Stimulated activated CD8-positive, alpha-beta memory T cell treated with anti-CD3 and anti-CD28 coated beads, Interleukin-4, amount 100 ng/mL, for 1 hour (primary cell): ENCODE results near the gene P4HB.

Experiments used
- DNase-seq, 2 donors: peaks; one replicate each; pipeline ENCODE4 v3.0.0-alpha.2; 2020; ENCODE audit warnings: low read depth in 2 of 2, low spot score in 1 of 2

P4HB gene

DNA sequence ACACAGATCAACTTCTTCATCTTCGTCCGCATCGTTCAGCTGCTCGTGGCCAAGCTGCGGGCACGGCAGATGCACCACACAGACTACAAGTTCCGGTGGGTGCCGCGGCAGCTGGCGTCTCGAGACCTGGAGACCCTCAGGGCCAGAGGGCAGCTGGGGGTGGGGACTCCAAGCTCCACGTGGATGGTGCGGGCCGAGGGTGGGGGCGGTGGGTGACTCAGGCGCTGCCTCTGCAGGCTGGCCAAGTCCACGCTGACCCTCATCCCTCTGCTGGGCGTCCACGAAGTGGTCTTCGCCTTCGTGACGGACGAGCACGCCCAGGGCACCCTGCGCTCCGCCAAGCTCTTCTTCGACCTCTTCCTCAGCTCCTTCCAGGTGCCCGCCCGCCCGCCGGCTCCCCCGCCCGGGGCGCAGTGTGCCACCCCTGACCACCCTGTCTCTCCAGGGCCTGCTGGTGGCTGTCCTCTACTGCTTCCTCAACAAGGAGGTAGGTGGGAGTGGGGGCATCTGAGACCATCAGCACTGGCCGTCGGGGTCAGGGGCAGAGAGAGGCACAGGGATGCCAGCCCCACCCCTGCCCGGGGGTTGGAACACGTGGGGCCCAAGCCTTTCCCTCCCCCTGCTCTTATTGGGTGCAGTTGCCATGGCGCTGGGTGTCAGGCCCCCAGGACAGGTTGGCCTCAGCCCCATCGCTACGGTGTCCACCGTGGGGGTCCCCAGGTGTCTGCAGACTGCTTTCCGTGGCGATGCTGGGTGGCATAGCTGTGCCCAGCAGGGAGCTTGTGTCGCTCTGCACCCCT lies 47.6 kb downstream of the P4HB start:
- DNase-seq: no peak

DNA sequence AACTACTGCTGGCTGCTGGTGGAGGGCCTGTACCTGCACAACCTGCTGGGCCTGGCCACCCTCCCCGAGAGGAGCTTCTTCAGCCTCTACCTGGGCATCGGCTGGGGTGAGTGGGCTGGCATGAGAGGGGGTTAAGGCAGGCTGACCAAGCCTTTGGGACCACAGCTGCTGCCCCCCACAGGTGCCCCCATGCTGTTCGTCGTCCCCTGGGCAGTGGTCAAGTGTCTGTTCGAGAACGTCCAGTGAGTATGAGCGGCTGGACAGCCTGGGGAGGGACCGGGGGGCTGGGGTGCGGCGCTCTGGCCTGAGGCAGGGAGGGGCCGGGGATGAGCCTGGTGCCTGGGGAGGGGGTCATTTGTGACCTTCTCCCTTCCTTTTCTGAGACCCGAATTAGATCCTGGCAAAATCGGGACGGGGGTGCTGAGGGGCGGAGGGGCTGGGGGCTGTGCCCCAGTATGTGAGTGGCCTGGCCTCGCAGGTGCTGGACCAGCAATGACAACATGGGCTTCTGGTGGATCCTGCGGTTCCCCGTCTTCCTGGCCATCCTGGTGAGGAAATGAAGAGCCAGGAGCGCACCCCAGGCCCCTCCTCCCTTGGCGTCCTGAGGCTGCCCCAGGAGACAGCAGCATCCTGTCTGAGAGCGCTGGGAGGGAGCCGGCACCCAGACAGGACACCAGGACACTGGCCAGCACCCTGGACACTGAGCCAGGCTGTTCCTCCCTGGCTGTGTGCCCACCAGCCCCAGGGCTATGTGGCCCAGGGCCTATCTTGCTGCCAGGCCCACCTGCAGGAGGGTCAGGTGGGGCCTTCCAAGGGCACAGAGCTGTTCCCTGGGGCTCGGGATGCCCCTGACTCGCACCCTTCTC lies 48.4 kb downstream of the P4HB start:
- no peak for DNase-seq

DNA sequence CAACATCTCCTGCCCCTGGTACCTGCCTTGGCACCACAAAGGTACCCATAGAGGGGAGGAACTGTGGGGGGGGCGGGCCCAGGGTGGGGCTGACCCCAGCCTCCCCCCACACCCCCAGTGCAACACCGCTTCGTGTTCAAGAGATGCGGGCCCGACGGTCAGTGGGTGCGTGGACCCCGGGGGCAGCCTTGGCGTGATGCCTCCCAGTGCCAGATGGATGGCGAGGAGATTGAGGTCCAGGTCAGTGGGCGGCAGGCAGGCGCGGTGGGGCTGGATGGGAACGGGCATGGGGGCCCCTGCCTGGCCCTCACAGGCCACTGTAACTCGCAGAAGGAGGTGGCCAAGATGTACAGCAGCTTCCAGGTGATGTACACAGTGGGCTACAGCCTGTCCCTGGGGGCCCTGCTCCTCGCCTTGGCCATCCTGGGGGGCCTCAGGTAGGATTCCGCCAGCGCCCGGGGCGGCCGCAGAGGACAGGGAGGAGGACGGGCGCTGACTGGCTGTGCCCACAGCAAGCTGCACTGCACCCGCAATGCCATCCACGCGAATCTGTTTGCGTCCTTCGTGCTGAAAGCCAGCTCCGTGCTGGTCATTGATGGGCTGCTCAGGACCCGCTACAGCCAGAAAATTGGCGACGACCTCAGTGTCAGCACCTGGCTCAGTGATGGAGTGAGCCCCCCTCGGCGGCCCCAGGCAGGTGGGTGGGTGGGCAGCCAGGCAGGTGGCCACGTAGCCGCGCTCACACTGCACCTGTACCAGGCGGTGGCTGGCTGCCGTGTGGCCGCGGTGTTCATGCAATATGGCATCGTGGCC lies 49.2 kb downstream of the P4HB start:
- DNase-seq: no peak

DNA sequence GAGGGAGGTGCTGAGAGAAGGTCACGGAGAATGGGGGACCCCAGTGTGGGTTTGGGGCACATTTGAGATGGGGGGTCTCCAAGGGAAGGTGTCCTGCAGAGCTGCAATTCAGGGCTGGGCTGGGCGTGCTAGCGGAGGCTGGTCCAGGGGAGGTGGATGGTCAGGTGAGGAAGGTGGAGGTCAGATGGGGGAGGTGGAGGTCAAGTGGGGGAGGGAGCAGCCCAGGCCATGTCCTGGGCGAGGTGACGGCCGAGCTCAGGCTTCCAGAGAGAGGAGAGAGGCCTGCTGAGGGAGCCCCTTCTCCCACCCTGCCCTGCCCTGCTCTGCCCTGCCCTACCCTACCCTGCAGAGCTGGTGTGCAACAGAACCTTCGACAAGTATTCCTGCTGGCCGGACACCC lies 49.9 kb downstream of the P4HB start:
- DNase-seq: no peak

DNA sequence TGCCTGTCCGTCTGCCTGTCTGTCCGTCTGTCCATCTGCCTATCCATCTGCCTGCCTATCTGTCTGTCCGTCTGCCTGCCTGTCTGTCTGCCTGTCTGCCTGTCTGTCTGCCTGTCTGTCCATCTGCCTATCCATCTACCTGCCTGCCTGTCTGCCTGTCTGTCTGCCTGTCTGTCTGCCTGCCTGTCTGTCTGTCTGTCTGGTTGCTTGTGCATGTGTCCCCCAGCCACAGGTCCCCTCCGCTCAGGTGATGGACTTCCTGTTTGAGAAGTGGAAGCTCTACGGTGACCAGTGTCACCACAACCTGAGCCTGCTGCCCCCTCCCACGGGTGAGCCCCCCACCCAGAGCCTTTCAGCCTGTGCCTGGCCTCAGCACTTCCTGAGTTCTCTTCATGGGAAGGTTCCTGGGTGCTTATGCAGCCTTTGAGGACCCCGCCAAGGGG lies 50.8 kb downstream of the P4HB start:
- DNase-seq: no peak

DNA sequence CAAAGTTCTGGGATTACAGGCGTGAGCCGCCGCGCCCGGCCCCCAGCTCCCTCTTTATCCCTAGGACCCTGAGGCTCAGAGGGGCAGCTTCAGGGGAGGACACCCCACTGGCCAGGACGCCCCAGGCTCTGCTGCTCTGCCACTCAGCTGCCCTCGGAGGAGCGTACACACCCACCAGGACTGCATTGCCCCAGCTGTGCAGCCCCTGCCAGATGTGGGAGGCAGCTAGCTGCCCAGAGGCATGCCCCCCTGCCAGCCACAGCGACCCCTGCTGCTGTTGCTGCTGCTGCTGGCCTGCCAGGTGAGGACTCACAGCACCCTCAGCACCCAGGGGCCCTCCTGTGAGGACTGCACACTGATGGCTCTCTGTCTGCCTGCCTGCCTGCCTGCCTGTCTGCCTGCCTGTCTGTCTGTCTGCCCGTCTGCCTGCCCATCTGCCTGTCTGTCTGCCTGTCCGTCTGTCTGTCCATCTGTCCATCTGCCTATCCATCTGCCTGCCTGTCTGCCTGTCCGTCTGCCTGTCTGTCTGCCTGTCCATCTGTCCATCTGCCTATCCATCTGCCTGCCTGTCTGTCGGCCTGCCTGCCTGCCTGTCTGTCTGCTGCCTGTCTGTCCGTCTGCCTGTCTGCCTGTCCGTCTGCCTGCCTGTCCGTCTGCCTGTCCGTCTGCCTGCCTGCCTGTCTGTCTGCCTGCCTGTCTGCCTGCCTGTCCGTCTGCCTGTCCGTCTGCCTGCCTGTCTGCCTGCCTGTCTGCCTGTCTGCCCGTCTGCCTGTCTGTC lies 51.4 kb downstream of the P4HB start:
- DNase-seq: no peak

DNA sequence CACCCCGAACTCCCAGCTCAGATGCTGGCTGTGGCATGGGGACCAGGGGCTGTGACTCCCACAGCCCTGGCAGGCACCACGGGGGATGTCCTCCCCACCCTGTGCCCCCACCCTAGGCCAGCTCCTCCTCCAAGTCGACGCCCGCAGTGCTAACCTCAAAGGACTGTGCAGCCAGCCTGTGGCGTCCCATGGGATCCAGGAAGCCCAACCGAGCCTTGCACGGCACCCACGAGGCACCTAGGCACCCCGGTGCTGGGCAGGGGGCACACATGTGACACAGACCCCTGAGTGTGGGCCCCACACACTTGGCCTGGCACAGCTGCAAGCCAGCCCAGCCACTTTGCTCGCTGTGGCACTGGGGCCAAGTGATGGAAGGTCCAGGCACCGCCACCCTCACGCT lies 52.5 kb downstream of the P4HB start:
- DNase-seq: no peak

DNA sequence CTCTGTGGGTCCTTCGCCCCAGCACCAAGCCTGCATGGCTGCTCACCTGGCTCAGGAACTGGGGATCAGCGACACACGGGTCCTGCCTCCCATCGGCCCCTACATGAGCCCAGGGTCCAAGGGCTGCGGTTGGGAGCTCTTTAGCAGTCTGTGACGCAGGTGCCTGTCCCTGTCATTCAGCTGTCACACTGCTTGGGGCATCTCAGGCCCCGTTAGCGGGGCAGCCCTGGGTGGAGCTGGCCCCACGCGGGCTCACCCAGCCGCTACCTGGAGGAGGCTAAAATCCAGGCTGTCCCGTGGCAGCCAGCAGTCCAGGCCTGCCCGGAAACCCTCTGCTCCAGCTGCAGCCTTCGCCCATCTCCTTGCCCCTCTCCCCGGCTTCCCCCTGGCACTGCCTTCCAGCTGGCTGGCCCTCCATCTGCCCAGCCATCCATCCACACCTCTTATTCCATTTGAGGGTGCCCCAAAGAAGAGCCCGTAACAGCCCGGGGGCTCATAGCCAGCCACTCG lies 53.1 kb downstream of the P4HB start:
- DNase-seq: no peak

DNA sequence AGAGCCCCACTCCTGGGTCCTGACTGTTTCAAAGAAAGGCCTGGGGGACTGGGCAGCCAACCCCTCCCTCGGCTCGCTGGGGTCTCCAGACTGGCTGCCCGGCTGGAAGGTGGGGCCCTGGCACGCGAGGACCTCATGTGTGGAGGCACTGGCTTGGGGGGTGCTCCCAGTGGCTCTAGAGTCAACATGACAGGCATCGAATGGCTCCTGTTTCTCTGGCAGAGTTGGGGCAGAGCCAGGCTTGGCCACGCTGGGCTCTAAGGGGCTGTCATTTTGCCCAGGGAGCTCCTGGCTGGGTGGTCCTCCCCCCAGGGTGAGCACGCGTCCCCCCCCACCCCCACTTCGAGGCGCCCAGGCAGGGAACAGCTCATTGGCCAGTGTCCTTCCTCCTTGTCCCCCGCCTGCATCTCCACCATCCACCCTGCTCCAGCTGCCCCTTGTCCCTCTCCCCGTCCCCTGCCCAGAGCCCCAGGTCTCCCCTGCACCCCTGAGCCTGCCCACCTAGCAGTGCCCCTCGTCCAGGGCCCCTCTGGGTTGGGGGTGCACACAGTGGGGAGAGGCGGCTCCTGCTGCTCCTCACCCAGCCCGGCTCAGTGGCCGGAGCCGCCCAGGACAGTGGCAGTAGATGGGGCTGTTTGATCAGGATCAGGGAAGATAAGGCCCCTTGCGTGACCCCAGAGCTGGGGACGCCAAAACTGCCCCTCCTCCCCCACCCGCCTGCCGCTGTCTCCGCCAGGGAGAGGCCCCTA lies 53.7 kb downstream of the P4HB start:
- DNase-seq: no peak

DNA sequence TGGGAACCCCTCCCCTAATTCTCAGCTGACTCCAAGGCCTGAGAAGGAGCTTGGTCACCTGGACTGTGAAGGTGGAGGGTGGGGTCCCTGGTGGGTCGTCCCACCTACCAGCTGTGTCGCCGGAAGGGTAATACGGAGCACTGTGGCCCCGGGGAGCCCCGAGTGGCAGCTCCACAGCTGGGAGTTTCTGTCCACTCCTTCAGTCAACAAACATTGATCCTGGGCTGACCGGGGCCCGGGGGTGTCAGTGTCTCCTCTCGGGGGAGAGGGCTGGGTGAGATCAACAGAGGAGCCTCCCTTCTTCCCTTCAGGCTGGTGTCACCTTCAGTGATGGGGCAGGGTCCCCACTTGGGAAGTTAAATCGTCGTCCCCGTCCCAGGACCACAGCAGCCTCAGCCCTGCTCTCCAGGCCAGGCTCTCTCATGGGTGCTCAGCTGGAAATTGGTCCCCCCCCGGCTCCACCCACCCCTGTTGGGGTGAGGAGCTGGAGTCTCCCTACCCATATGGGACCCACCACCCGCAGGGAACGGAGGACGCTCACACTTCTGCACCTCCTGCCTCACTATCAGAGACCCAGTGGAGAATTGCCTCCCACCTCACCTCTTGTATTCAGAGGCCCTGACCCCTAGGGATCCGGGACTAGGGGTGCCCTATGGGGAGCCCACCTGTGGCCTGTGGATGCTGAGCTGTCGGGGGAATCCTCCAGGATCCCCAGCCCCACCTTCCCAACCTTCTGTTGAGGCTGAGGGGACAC lies 54.5 kb downstream of the P4HB start:
- DNase-seq: no peak

DNA sequence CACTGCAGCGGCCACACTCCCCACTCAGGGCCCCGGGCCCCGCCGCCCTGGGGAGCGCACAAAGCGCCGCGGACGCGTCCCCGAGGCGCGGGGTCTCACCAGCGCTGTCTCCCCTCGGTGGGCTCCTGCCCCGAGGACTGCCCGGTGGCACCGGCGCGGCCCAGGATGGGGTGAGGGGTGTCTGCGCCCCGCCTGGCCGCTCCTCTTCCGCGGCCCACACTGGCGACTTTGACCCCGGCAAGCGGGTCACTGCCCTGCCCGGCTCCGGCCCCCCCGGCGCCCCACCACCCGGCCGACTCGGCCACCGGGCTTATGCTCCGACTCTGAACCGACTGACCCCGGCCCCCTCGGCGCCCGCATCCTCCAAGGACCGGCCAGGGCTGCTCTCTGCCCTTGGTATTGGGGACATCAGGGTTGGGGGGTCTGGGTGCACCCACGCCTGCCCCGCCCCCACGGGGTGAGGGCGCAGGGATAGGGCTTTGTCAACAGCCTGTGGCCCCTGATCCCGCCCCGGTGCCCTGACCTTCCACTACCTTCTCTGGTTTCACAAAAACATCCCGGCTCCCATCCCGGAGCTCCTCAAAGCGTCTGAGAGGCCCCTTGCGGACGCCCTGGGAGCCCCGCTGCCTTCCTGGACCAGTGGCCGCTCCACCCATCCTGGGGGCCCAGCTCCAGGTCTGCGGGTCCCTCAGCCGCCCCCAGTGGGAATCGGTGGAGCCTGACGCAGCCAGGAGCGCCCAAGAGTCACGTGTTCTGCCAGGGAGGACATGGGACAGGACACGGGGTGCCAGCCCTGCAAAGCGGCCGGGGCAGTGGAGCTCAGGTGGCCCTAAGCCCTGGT lies 55.6 kb downstream of the P4HB start:
- DNase-seq: no peak

DNA sequence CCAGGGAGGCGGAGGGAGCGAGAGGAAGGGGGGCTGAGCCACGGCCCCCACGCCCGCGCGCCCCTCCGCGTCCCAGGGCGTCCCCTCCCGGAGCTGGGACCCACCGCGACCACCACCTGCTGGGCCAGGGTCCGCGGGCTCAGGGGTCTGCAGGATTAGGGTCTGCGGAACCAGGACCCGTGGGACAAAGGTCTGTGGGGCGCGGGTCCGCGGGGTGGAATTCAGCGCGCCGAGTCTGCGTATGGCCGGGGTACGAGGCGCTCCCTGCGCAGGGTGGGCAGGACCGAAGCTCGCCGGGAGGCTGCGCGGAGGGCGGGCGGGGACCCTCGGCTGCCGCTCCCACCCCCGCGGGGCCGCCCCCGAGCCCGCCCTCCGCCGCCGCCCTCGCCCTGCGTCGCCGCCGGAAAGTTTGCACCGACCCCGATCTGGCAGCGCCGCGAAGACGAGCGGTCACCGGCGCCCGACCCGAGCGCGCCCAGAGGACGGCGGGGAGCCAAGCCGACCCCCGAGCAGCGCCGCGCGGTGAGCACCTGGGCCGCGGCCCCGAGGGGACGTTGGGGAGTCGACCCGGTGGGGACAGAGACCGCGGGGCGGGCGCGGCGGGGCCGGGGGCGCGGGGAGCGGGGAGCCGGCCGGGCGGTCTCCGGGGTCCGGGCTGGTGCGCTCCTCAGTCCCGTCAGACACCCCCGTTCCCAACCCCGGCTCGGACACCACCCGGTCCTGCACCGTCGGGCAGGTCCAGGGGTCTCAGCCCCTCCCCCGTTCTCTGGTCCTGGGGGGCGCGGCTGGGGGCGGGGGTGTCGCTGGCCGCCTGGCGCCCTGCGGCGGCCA lies 56.4 kb downstream of the P4HB start, which contains the start of gene GCGR:
Gene GCGR, plus strand, starts transcription at position 423 of the 831 bp plus-strand sequence. CDS start 4,869 bp downstream, outside the sequence.
- DNase-seq: no peak

DNA sequence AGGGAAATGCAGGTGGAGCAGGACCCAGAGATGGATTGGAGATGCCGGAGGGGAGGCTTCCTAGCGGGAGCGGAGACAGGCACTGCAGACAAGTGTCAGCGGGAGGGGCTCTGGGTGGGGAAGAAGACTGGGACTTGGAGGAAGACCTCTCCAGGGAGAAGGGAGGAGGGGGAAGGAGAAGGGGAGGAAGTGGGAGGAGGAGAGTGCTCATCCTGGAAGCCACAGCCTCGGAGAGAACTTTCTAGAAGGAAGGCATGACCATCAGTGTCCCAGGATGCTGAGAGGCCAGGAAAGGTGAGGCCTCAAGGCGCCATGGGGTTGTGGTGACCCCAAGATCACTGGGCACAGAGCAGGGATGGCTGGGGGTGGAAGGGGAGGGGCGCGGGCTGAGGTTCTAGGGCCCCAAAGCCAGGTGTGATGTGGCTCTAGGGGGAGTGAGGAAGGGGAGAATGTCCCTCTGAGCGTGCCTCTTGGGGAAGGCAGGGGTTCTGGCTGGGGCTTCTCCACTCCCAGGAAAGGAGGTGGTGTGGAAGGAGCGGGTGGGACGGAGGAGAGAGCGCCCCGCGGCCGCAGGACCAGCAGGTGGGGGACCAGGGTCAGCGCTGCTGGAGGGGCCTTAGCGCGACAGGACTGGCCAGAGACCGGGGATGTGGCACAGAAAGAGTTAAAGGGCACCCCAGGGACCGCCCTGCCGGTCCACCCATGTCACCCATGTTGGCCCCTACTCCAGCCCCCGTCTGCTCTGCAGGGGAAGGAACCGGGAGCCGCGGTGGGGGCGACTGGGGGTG lies 57.3 kb downstream of the P4HB start:
- no peak for DNase-seq

DNA sequence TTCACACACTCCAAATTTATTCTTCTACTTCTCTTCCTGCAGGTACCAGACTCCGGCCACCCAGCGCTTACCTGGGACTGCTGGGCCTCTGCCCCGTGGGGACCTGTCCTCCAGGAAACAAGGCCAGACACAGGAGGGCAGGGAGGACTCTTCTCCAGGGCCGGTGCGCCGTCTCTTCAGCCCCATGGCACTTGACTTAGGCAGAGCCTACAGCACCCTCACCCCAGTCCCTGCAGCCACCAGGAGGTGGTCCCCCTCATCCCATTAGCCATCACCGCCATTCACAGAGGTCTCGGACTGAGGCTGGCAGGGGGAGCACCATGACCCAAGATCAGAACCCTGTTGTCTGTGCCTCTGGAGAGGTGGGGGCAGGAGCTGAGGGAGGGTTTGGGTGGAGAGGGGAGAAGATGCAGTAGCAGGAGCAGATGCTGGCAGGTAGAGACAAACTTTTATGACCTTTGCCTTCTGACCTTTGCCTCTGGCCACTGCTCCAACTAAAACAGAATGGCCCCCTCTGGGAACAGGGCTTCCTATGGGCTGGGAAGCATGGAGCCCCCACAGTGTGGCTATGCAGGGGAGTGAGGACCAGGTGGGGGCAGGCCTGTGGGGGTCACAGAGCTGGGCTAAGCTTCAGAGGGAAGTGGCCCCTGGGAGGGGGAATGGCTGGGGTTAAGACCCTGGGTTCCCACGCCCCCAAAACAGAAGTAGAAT lies 58.1 kb downstream of the P4HB start:
- DNase-seq: no peak

DNA sequence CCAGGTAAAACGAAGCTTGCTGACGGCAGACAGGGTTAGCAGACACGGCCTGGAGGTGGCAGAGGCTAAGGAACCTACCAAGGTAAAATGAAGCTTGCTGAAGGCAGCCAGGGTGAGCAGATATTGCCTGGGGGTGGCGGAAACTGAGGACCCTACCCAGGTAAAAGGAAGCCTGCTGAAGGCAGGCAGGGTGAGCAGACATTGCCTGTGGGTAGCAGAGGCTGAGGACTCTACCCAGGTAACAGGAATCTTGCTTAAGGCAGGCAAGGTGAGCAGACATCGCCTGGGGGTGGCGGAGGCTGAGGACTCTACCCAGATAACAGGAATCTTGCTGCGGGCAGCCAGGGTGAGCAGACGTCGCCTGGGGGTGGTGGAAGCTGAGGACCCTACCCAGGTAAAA lies 59.0 kb downstream of the P4HB start:
- no peak for DNase-seq

DNA sequence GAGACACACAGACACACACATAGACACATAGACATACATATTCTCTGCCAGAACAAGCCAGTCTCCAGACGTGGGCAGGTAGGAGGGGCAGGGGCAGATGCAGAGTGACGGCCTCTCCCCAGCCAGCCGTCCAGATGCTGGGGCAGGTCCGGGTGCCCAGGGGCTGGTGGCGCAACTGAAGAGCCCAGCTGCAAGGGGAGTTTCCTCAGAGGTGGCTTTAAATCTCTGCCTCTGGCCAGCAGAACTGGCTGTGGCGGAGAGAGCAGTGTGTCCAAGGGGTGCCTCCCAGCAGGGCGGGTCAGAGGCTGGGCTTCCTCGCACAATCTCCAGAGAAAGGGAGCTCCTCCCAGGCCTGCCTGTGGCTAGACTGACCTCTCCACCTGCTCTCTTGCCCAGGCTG lies 65.8 kb downstream of the P4HB start:
- no peak for DNase-seq
